Activated CD8-positive, alpha-beta memory T cell treated with anti-CD3 and anti-CD28 coated beads, Interleukin-2, amount 50 U/mL, for 24 hours (primary cell): ENCODE results near the gene CCL7.

Experiments used
- DNase-seq: peaks from one replicate; pipeline ENCODE4 v3.0.0-alpha.2; 2020; ENCODE audit errors: extremely low read depth

Gene CCL7

GRCh38 chr17:34246881-34247280, 23.1 kb upstream of the CCL7 start:
- no peak for DNase-seq

GRCh38 chr17:34248511-34249024, 21.5 kb upstream of the CCL7 start:
- no peak for DNase-seq

DNA sequence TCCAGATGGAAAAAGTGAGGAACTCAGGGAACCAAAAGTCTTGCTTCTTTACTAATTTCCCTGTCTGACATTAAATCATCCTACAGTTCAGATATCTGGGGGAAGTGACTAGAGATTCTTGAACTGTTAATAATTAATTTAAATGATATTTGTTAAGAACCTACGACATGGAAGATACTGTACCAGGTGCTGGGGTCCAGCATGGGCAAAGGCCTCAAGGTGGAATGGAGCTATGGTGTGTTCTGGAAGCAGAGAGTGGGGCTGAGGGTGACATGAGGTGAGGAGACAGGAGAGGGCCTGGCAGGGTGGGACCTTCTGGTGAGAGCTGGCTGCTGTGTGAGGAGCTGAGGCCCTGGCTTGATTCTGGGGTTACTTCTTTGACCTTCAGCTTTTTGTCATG, 21.0 kb upstream of the CCL7 start:
- no peak for DNase-seq

DNA sequence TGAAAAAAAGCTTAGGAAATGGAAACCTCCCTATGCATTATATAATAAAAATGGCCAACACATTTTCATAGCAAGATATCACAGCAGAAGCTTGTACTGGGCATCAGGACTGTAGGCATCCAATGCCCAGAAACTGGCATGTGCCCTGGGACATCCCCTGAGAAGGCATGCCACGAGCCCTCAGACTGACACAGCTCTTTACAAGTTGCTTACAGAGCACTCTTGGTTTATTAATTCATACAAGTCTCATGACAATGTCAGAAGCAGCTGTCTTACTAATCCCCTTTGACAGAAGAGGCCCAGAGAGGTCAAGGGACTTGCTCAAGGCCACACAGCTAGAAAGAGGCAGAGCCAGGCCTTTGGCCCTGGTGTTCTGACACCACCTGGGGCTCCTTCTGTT, 20.5 kb upstream of the CCL7 start:
- DNase-seq, result no peak

GRCh38 chr17:34251186-34251585, 18.8 kb upstream of the CCL7 start:
- no peak for DNase-seq

DNA sequence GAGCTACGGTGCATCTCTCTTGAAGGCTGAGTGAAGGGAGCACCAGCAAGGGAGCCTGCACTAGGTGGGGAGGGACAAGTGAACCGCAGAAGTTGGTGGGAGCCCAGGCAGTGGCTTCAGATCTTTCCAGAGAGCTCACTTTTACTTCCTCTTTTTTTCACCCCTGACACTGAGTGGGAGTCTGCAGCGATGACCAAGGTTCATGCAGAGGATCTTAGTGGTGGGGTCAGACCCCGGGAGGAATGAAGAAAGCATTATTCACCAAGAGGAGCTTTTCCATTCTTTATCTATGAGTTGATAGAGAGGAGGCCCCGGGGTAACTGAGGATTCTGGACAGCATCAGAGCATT, 18.0 kb upstream of the CCL7 start:
- no peak for DNase-seq

- no peak for DNase-seq
Observed at GRCh38 chr17:34252444-34253138, 17.4 kb upstream of the CCL7 start.

DNA sequence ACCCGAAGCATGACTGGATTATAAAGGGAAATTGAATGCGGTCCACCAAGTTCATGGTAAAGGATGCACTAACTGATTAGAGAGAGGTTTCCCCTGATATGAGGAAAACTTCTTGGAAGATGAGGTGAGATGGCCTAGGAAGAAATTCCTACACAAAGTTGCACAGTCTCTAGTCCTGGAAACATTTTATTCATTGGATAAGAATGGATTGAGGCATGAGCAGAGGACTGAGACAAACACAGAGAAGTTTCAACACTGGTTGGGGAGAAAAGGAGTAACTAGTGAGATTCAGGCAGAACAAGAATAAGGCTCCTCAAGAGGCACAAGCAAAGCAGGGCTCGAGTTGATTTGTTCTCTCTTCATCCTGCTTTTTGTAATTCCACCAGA, 16.9 kb upstream of the CCL7 start:
- DNase-seq, result no peak

GRCh38 chr17:34254146-34254545, 15.9 kb upstream of the CCL7 start:
- no peak for DNase-seq

DNA sequence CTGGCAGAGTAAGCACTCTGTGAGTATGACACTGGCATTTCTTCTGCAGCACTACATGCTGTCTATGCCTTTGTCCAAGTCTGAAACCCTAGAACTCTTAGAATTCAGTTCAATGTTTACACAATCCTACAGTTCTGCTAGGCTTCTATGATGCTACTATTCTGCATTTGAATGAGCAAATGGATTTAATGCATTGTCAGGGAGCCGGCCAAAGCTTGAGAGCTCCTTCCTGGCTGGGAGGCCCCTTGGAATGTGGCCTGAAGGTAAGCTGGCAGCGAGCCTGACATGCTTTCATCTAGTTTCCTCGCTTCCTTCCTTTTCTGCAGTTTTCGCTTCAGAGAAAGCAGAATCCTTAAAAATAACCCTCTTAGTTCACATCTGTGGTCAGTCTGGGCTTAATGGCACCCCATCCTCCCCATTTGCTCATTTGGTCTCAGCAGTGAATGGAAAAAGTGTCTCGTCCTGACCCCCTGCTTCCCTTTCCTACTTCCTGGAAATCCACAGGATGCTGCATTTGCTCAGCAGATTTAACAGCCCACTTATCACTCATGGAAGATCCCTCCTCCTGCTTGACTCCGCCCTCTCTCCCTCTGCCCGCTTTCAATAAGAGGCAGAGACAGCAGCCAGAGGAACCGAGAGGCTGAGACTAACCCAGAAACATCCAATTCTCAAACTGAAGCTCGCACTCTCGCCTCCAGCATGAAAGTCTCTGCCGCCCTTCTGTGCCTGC, 15.2 kb upstream of the CCL7 start, which contains the start of gene CCL2:
Gene CCL2, plus strand, starts transcription at position 635 of the 730 bp plus-strand sequence. Its CDS starts 65 bp downstream, at position 700.
- DNase-seq, result no peak

DNA sequence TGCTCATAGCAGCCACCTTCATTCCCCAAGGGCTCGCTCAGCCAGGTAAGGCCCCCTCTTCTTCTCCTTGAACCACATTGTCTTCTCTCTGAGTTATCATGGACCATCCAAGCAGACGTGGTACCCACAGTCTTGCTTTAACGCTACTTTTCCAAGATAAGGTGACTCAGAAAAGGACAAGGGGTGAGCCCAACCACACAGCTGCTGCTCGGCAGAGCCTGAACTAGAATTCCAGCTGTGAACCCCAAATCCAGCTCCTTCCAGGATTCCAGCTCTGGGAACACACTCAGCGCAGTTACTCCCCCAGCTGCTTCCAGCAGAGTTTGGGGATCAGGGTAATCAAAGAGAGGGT, 14.7 kb upstream of the CCL7 start:
- DNase-seq, result no peak

GRCh38 chr17:34255841-34256240, 14.2 kb upstream of the CCL7 start:
- no peak for DNase-seq

DNA sequence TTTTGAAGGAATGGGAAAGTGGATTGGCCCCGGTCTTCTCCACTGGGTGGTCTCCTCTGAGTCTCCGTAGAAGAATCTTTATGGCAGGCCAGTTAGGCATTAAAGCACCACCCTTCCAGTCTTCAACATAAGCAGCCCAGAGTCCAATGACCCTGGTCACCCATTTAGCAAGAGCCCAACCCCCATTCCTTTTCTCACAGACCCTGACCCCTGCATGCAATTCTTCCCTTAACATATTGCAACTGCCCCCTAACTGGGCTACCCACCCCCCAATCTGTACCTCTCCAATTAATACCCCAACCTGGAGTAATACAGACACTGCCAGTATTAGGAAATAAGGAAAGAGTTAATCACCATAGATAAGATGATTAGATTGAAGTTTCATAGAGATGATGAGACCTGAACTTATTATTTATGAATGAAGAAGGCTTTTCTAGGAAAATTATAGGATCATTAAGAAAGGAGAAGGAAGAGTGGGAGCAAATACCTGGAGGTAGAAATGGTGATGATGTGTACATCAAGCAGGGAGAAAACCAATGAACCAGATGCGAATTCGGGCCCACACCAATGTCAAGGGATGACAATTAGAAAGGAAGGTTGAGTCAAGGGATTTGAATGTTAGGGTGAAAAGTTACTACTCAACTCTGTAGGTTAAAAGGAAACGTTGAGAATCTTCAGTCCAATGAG, 12.6 kb upstream of the CCL7 start:
- DNase-seq, result no peak

DNA sequence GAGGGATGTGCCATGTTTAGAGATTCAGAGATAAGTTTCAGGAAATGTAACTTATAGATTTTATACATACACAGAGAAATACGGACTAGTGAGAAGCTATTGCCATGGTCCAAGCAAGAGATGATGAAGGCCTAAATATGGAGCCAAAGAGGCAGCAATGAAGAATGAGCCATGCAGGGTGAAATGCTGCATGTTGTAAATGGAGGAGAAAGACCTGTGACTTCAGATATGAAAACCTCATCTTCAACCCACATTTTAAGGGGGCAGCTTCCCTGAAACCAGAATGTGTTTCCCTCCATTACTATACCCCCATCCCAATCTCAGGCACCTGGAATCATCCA, 12.1 kb upstream of the CCL7 start:
- DNase-seq, result no peak

DNA sequence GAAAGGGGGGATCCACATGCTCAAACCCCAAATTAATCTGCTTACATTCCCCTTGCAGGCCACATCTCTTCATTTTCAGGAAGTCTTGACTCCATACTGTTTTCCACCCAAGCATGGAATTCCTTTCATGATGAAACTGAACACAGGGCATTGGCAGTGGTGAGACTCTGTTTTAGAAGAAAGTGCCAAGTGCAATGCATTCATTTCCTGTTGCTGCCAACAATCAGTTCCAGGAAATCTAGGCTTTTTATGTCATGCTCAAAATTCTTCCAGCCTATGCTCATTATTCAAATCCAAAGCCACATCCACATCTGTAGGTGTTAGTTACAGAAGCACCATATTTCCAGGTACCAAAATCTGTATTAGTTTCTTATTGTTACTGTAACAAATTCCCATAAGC, 10.9 kb upstream of the CCL7 start:
- DNase-seq, result no peak

DNA sequence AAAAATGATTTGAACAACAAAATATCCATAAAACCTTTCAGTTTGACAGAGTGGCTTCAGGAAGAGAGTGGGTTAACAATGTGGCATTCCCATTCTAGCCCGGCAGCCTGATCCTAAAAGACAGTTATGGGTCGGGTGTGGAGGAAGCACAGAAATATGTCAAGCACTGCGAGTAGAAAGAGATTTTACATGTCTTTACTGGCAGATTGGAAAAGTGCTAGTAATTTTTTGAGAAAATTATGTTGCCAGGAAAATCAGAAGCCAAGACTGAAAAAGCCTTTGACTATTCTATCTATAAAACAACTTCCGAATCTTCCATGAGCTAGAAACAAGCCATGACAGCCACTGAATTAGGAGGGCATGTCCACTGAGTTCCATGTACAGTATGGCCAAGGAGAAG, 9.2 kb upstream of the CCL7 start:
- no peak for DNase-seq

DNA sequence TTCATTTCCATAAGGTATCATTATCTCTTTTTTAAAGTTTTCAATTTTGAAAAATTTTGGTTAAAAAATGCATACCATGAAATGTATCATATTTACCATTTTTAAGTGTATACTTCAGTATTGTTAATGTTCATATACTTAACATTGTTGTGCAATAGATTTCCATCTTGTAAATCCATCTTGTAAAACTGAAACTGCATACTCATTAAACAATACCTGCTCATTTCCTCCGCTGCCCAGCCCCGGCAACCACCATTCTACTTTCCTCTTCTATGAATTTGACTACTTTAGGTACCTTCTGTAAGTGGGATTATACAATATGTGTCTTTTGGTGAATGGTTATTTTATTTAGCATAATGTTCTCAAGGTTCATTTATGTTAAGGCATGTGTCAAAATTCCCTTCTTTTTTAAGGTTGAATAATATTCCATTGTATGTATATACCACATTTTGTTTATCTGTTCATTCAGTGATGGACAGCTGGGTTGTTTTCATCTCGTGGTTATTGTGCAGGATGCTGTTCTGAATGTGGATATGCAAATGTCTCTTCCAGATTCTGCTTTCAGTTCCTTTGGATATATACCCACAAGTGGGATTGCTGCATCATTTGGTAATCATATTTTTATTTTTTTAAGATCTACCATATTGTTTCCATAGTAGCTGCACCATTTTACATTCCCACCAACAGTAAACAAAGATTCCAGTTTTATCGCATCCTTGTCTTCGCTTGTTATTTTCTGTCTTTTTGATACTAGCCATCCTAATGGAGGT, 8.3 kb upstream of the CCL7 start:
- no peak for DNase-seq

- no peak for DNase-seq
Observed at GRCh38 chr17:34265711-34266110, 4.3 kb upstream of the CCL7 start.

- no peak for DNase-seq
Observed at GRCh38 chr17:34275881-34276280, 5.9 kb downstream of the CCL7 start.

GRCh38 chr17:34276826-34277225, 6.8 kb downstream of the CCL7 start:
- no peak for DNase-seq

DNA sequence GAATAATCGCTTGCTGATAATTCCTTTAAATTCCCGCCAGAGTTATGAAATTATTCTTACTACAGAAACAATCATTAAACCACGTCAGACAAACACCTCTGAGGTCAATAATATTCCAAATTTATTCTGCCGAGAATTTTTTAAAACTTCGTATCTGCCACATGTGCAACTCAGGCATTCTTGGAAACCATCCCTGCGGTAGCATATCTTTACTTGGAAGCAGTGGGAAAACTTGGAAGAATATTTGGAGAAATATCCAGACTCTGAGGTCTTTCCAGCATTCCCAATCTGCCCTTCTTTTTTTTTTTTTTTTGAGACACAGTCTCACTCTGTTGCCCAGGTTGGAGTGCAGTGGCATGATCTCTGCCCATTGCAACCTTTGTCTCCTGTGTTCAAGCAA, 13.6 kb downstream of the CCL7 start:
- DNase-seq, result no peak

DNA sequence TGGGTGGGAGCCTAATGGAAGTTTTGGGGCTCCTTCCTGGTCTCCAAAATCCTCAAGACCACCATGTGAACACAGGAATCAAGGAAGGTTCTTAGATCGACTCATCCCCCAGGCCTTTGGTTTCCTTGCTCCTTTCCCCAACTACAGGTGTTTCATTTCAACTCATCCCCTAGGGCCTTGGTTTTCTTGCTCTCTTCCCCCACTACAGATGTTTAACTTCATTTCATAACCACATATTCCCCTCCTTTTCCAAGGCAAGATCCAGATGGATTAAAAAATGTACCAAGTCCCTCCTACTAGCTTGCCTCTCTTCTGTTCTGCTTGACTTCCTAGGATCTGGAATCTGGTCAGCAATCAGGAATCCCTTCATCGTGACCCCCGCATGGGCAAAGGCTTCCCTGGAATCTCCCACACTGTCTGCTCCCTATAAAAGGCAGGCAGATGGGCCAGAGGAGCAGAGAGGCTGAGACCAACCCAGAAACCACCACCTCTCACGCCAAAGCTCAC, 15.3 kb downstream of the CCL7 start, which contains the start of gene CCL11:
Gene CCL11, plus strand, starts transcription at position 457 of the 507 bp plus-strand sequence. CDS start 67 bp downstream, outside the sequence.
- DNase-seq, result no peak
